GM18517 (cell line): ENCODE measurements around the gene ERI2.
"Not testable (repeated sequence)": the region's sequence is repeated elsewhere in the genome, so short reads cannot be mapped to it uniquely, and the experiment has no call there.

ENCODE experiments used
- ATAC-seq: cut with Tn5 transposase; IDR thresholded peaks from one replicate; pipeline ENCODE4 v1.9.1; 2021; ENCODE audit warnings: mild to moderate bottlenecking, moderate library complexity; ENCODE audit not compliant: unreplicated experiment

ERI2 gene

GRCh38 chr16:20766294-20766693 lies 40.0 kb downstream of the ERI2 start:
- no peak for ATAC-seq

DNA sequence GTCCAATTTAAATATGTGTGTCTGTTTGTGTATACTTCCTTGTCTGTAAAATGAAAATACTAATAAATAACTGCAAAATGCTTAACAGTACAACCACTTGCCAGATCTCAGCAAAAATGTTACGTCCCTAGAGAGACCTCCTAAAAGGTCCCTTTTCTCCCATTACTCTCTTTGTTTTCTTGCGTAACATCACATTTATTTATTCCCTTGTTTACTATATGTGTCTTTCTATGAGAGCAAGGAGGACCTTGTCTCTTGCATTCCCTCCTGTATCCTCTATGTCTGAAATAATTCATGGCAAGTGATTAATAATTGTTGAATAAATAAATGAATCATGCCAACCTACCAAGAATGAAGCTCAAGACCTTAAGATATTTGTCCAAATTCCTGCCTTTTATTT lies 40.5 kb downstream of the ERI2 start:
- no peak for ATAC-seq

GRCh38 chr16:20764448-20764847 lies 41.8 kb downstream of the ERI2 start:
- ATAC-seq: not testable (repeated sequence)

- peak; percentile 97 for ATAC-seq
Observed at GRCh38 chr16:20763461-20764232, 42.6 kb downstream of the ERI2 start, which contains the start of gene ACSM3. TSS of gene ACSM3 (plus strand) at chr16:20764014. CDS start at chr16:20770035, 6,021 bp downstream.

DNA sequence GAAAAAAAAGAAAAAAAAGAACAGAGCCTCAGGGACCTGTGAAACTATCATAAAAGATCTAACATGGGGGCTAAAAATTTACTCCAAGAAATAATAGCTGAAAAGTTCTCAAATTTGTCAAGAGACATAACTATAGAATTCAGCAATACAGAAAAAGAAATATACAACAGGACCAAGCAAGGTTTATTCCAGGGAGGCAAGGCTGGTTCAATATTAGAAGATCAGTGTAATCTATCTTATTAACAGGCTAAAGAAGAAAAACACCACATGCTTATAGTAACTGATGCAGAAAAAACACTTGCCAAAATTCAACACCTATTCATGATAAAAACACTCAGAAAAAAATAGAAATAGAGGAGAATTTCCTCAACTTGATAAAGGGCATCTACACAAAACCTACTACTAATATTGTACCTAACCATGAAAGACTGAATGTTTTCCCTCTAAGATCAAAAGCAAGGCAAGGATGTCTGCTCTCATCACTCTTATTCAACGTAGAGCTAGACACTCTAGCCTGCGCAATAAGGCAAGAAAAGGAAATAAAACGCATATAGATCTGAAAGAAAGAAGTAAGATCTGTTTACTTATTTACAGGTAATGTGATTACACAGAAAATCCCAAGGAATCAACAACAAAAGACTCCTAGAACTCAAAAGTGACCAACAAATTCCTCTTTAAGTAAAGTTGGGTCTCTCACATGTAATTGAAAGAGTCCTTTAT lies 43.7 kb downstream of the ERI2 start:
- ATAC-seq: no peak

- ATAC-seq: no peak
Observed at GRCh38 chr16:20761175-20761574, 45.1 kb downstream of the ERI2 start.

DNA sequence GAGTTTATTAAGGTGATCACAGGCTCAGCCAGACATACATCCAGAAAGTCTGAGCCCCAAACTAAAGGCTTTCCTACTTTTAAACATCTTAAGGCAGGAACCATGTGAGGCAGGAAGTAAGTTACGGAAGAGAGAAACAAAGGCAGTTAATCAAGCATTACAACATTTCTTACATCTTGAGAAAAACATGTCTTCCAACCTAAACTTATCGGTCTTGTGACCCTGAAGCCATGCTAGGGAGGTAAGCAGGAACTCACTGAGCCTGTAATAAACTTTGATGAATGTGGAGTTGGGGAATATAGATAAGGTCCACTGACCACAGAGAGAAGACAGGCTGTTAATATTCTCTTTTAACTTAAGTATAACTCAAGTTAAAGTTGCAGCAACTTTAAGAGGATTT lies 45.9 kb downstream of the ERI2 start:
- ATAC-seq: no peak

DNA sequence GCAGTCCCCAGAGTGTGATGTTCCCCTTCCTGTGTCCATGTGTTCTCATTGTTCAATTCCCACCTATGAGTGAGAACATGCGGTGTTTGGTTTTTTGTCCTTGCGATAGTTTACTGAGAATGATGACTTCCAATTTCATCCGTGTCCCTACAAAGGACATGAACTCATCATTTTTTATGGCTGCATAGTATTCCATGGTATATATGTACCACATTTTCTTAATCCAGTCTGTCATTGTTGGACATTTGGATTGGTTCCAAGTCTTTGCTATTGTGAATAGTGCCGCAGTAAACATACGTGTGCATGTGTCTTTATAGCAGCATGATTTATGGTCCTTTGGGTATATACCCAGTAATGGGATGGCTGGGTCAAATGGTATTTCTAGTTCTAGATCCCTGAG lies 50.5 kb downstream of the ERI2 start:
- ATAC-seq: not testable (repeated sequence)

GRCh38 chr16:20755238-20755637 lies 51.0 kb downstream of the ERI2 start:
- no peak for ATAC-seq

GRCh38 chr16:20753727-20754126 lies 52.5 kb downstream of the ERI2 start:
- no peak for ATAC-seq

DNA sequence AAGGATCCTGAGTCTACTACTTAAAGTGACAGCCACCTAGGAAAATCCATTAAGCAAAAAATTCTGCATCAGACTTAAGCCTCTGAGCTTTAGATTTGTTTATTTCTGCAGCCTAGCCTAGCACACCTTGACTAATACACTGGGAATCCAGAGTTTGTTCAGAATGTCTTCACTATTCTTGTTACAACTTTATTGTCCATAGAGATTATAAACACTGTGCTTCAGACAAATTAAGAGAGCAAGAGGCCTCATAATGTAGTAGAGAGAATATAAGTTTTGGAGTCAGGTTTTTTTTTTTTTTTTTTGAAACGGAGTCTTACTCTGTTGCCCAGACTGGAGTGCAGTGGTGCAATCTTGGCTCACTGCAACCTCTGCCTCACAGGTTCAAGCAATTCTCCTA lies 55.7 kb downstream of the ERI2 start:
- ATAC-seq: no peak

- no peak for ATAC-seq
Observed at GRCh38 chr16:20749474-20749873, 56.8 kb downstream of the ERI2 start.

GRCh38 chr16:20747030-20747816 lies 59.0 kb downstream of the ERI2 start:
- ATAC-seq: no peak

GRCh38 chr16:20746461-20746860 lies 59.8 kb downstream of the ERI2 start:
- ATAC-seq: no peak
